Colonic mucosa (tissue), 4 donors: ENCODE data around the gene ARL6IP6. TPM values are rescaled to one million over a fixed set of nuclear protein-coding genes. Genes with fewer than 3 reads are reported as not detected.
"Not testable (repeated sequence)": the region's sequence is repeated elsewhere in the genome, so short reads cannot be mapped to it uniquely, and the experiment has no call there.

Experiments
- DNase-seq: peaks from one replicate; pipeline ENCODE4 v3.0.0-alpha.2; 2020
- H3K27ac ChIP-seq: fragments of 200-600 bp; one replicate; pipeline ENCODE4 v1.8.0; 2021
- H3K27me3 ChIP-seq: fragments of 200-600 bp; one replicate; pipeline ENCODE4 v1.8.0; 2021
- H3K36me3 ChIP-seq: fragments of 200-600 bp; one replicate; pipeline ENCODE4 v1.8.0; 2021
- H3K4me1 ChIP-seq: fragments of 200-600 bp; one replicate; pipeline ENCODE4 v1.8.0; 2021; ENCODE audit warnings: mild to moderate bottlenecking
- H3K4me3 ChIP-seq: fragments of 200-600 bp; one replicate; pipeline ENCODE4 v1.8.0; 2021
- H3K9ac ChIP-seq, 2 donors: one replicate each; pipeline ENCODE4 v1.7.0; 2013; ENCODE audit warnings: control low read depth in 2 of 2, low read depth in 2 of 2, low read length in 2 of 2
- H3K9me3 ChIP-seq: fragments of 200-600 bp; one replicate; pipeline ENCODE4 v1.8.0; 2021
- CTCF ChIP-seq: fragments of 200-600 bp; IDR thresholded peaks from one replicate; pipeline ENCODE4 v1.8.0; 2022; ENCODE audit warnings: antibody characterized with exemption, mild to moderate bottlenecking
- intact Hi-C: fragments of 100-400 bp; cut with DNase I; formaldehyde crosslinking; loops from one replicate; pipeline ENCODE4 v1.14.1; 2022
- total RNA-seq, 2 donors: library from RNA; stranded (reverse); fragmentation: NEBNext Ultra II Directional in 1 of 2; extraction: Animal tissue kit (Norgen Biotek cat#: 25700) in 1 of 2; gene quantifications; one replicate each; pipeline ENCODE4 v1.2.1, GENCODE V29; 2021
- donor health status: healthy.
- donor health status: DM: no; HTN: no; CAD: no.
- donor health status: DM: no; HTN: no; CAD: no.

Gene ARL6IP6
- total RNA-seq, 2 donors from 2014 or later, result 15.5 to 21.2 TPM

DNA sequence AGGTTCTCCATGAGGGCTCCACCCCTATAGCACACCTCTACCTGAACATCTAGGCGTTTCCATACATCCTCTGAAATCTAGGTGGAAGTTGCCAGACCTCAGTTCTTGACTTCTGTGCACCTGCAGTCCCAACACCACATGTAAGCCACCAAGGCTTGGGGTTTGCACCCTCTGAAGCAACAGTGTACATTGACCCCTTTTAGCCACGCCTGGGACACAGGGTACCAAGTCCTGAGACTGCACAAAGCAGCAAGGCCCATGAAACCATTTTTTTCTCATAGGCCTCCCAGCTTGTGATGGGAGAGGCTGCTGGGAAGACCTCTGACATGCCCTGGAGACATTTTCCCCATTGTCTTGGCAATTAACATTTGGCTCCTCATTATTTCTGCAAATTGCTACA is 20.0 kb downstream of the ARL6IP6 start:
- intact Hi-C loops, result no loop called here
- H3K9me3 ChIP-seq, result no peaks in the 10 kb centered on the region
- no peak for DNase-seq
- H3K4me1 ChIP-seq, result no peaks in the 10 kb centered on the region
- no peaks in the 10 kb centered on the region for H3K27me3 ChIP-seq
- H3K27ac ChIP-seq, result no peak overlapping the region
- H3K9ac ChIP-seq, result no peak overlapping the region
- H3K36me3 ChIP-seq, result no peaks in the 10 kb centered on the region
- no peak for TF ChIP-seq CTCF
- H3K4me3 ChIP-seq, result no peak overlapping the region

DNA sequence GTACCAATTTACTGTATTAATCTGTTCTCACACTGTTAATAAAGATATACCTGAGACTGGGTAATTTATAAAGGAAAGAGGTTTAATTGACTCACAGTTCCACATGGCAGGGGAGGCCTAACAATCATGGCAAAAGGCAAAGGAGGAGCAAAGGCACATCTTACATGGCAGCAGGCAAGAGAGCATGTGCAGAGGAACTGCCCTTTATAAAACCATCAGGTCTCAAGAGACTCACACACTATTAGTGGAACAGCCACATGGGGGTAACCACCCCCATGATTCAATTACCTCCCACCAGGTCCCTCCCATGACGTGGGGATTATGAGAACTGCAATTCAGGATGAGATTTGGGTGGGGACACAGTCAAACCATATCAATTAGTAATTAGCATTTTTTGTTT is 21.3 kb downstream of the ARL6IP6 start:
- not testable (repeated sequence) for H3K4me1 ChIP-seq, H3K9me3 ChIP-seq, H3K9ac ChIP-seq, H3K27me3 ChIP-seq, H3K36me3 ChIP-seq, H3K4me3 ChIP-seq, DNase-seq, H3K27ac ChIP-seq
- intact Hi-C loops, result loop anchor here (10.0 kb wide), 1 partner anchor 775 kb away; no protein-coding TSS in a partner anchor

DNA sequence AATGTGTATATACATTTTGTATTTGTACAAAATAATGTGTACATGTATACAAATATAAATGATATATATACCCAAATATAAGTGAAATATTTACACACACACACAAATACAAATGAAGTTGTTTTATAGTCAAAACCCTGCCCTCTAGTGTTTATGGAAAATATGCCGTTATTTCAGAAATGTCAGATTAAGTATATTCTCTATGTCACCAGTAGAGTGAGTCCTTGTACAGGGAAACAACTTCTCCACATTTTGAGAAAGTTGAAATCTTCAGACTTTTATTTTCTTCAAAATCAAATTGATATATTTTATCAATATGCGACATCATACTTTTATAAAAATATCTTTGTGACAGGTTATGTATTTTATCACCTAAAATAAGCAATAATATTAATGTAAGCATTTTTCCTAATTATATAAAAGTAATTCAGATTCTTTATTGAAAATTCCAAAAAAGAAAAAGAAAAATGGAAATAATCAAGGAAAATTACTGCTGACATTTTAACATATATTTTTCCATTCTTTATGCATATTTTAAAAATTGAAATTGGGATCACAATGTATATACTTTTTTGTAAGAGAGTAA is 22.4 kb downstream of the ARL6IP6 start:
- no peak overlapping the region for H3K27ac ChIP-seq
- H3K27me3 ChIP-seq, result no peaks in the 10 kb centered on the region
- H3K9me3 ChIP-seq, result no peaks in the 10 kb centered on the region
- H3K4me1 ChIP-seq, result no peaks in the 10 kb centered on the region
- H3K36me3 ChIP-seq, result no peaks in the 10 kb centered on the region
- no peak overlapping the region for H3K4me3 ChIP-seq
- H3K9ac ChIP-seq, result no peak overlapping the region
- intact Hi-C loops, result loop anchor here (10.0 kb wide), 1 partner anchor 774 kb away; no protein-coding TSS in a partner anchor
- TF ChIP-seq CTCF, result peak; percentile 82
- DNase-seq, result no peak

GRCh38 chr2:152743002-152743401 is 24.6 kb downstream of the ARL6IP6 start:
- H3K36me3 ChIP-seq, result no peaks in the 10 kb centered on the region
- no peaks in the 10 kb centered on the region for H3K4me1 ChIP-seq
- no peak for DNase-seq
- H3K9ac ChIP-seq, result no peak overlapping the region
- no peak overlapping the region for H3K27ac ChIP-seq
- no peaks in the 10 kb centered on the region for H3K9me3 ChIP-seq
- no peak overlapping the region for H3K4me3 ChIP-seq
- H3K27me3 ChIP-seq, result no peaks in the 10 kb centered on the region
- intact Hi-C loops, result loop anchor here (10.0 kb wide), 1 partner anchor 772 kb away; no protein-coding TSS in a partner anchor
- TF ChIP-seq CTCF, result peak; percentile 42

- not testable (repeated sequence) for DNase-seq, H3K36me3 ChIP-seq, H3K9me3 ChIP-seq, H3K27ac ChIP-seq, H3K4me1 ChIP-seq, H3K27me3 ChIP-seq, H3K4me3 ChIP-seq, H3K9ac ChIP-seq
- intact Hi-C loops, result loop anchor here (10.0 kb wide), 1 partner anchor 767 kb away; no protein-coding TSS in a partner anchor
These were observed 29.3 kb downstream of the ARL6IP6 start for GRCh38 chr2:152747751-152748150.

- Histone ChIP-seq H3K36me3 (no peaks in the 10 kb centered on the region), H3K27ac (no peak overlapping the region), H3K9ac (no peak overlapping the region), H3K9me3 (no peaks in the 10 kb centered on the region), H3K4me3 (no peak overlapping the region), H3K4me1 (no peaks in the 10 kb centered on the region), H3K27me3 (no peaks in the 10 kb centered on the region)
- no peak for DNase-seq
- intact Hi-C loops, result no loop called here
- no peak for TF ChIP-seq CTCF
These were observed 36.6 kb downstream of the ARL6IP6 start for GRCh38 chr2:152755029-152755428.
